Pulmonary artery endothelial cell (primary cell): ENCODE measurements around the gene RNU5B-1. TPM values are rescaled to one million over a fixed set of nuclear protein-coding genes. Genes with fewer than 3 reads are reported as not detected.

Source experiments
- DNase-seq: peaks from one replicate; pipeline ENCODE4 v3.0.0-alpha.2; 2011; ENCODE audit warnings: low read depth, low spot score
- total RNA-seq: library from RNA; depleted of rRNA; stranded (reverse); fragments of >200 nt; gene quantifications from 2 replicates; pipeline ENCODE4 v1.2.3, GENCODE V29; 2014

Gene RNU5B-1
- total RNA-seq: not detected in 2 replicates

DNA sequence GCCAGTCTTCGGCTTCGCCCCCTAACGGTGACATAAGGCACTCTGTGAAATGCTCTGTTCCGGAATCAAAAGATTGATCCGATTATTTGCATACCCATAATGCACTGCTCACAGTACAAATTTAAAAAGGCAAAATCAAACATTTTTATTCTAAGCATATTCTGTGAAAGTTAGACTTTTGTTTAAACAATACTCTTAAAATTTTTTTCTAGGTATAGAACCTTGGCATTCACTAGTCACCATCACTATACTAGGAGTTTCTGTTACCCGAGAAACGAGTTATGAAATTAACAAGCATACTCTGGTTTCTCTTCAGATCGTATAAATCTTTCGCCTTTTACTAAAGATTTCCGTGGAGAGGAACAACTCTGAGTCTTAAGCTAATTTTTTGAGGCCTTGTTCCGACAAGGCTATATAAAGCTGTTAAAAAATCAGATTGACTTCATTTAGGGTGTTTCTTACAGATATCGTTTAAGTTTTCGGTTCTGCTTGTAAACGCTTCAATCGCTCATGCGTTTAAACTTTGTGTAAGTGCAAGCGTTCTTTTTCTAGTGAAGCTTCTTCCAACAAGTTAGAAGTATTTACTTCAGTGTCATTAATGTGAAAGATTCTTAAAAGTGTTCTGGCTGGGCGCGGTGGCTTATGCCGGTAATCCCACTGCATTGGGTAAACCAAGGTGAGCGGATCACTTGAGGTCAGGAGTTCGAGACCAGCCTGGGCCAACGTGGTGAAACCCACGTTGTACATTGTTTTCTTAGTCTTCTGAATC is at the start of gene RNU5B-1:
Gene RNU5B-1, plus strand, starts transcription at position 297 of the 769 bp plus-strand sequence.
- peak; percentile 66 for DNase-seq

DNA sequence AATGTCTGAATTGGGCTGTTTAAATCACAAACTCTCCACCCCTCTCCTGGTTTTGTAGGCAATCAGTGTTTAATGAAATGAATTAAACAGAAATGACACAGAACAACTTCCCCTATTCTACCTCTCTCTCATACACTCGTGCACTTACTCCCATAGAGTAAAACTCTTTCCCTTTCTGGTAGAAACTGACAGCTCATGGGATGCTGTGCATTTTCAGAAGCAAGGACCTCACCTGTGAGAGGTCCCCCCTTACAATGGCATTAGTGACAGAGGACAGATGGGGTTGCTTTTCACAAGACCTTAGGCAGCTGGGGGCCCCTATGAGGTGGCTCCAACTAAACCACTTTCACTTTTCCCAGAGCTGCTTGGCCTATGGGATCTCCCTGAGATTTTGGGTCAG is 49.7 kb upstream of the RNU5B-1 start:
- no peak for DNase-seq

DNA sequence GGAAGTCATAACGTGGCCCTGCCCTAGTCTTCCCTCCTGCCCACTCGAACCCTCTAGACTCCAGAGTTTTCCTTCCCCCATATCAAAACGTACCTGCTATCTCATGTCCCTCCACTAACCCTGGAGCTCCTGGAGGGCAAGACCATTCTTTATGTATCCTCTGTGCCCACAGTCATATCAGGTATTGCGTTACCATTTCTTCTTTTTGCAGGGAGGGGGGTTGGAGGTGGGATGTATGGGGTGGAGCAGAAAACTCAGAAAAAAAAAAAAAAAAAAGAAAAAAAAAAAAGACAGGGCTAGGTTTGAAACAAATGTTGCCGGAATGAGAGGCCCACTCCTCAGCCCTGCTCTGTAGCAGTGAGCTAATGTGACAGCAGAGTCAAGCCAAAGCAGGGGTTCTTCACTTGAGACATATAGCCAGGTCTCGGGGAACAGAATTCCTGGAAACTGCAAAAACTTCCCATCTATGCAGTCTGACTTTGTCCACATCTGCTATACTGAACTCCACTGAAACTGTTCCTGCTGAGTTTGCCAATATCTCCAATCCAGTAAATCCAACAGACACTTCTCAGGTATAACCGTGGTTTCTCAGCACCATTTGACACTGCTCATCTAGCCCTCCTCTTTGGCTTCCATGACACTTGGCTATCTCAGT is 48.9 kb upstream of the RNU5B-1 start:
- no peak for DNase-seq

GRCh38 chr15:65258375-65259262 is 45.9 kb upstream of the RNU5B-1 start:
- DNase-seq: no peak

GRCh38 chr15:65259367-65259797 is 45.1 kb upstream of the RNU5B-1 start:
- no peak for DNase-seq

- DNase-seq: no peak
Measured at GRCh38 chr15:65260968-65261367, 43.5 kb upstream of the RNU5B-1 start.

DNA sequence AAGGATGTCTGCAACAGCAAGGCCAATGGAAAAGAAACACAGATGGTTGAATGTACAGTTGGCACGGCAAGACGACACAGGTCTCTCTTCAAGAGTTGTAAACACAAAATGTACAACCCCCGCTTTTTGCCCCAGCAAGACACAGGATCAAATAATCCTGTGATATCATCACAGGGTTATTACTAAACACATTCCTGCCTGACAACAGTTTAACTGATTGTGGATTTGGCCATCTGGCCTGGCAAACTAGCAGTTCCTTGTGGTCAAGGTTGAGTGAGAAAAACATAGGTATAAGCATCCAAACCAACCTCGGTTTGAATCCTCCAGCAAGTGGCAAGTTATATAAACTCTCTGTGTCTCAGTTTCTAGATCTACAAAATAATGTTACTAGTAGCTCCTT is 41.2 kb upstream of the RNU5B-1 start:
- no peak for DNase-seq

DNA sequence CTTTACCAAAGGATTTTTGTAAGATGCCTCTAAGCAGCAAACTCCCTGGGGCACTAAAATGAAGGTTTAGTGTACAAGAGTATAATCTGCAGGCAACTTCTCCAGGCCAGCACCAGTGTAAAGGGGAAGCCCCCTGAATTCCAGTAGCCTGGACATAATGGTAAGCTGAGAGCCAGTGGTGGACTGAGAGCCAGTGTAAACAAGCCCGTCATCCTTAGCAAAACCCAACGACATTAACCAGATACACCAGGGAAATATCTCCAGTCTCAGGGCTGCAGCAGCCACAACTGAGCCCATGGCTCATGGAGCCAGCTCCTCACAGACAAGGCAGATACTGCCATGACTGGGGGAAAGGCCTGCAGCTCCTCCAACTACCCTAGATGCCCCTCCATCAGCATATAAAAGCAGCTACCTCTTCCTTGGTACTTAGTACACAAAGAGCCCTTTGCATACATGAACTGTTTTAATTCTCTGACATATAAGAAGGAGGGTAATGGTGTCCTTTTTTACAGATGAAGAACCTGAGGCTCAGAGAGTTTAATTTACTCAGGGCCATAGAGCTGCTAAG is 39.5 kb upstream of the RNU5B-1 start:
- DNase-seq: no peak

GRCh38 chr15:65266469-65266868 is 38.0 kb upstream of the RNU5B-1 start:
- DNase-seq: no peak

DNA sequence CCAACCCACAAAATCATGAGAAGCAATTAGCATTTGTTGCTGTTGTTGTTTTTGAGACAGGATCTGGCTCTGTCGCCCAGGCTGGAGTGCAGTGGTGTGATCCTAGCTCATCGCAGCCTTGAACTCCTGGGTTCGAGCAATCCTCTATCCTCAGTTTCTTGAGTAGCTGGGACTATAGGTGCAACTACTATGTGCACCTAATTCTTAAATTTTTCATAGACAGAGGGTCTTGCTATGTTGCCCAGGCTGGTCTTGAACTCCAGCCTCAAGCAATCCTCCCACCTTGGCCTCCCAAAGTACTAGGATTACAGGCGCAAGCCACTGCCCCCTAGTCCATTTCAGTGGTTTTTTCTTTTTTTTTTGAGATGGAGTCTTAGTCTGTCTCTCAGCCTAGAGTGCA is 36.1 kb upstream of the RNU5B-1 start:
- DNase-seq: no peak

DNA sequence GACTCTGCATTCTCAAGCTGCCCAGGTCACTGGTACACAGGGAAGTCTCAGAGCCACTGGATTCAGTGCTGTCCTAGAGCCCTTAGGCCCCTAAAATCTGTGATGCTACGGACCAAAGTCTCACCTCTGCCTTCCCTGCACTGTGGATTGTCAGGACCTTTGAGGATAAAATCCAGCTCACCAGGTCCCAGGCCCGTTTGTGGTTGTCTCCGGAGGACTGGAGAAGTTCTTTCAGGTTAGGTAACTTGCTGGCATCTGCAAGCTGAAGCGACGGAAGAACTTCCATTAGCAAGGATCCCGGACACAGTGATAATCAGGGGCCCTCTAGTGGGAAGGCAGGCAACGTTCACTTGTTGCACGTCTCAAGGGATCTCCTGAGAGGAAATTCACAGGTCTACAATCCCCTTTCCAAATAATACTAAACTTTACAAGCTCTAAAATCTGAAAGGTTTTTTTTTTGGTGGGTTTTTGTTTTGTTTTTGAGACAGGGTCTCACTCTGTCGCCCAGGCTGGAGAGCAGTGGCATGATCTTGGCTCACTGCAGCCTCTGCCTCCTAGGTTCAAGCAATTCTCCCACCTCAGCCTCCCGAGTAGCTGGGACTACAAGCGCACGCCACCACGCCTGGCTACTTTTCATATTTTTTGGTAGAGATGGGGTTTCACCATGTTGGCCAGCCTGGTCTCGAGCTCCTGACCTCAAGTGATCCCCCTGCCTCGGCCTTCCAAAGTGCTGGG is 33.5 kb upstream of the RNU5B-1 start:
- peak; percentile 30 for DNase-seq

GRCh38 chr15:65275104-65275727 is 29.3 kb upstream of the RNU5B-1 start:
- DNase-seq: no peak

DNA sequence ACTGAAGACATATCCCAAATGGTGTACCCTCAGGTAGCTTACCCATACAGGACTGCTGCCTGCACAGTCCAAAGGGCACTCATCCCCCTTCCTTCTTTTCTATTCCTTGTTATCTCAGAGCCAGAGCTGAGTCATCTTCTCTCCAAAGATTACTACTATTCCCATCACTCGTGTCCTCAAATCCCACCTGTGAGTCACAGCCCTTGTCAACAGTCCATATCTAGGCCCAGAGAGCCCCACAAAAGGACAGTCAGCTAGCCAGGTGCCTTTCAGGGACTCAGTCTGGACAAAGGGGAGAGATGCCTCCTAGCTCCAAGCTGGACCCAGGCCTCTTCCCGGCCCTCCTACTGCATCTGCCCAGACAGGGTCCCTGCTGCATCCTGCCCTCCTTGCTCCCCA is 28.8 kb upstream of the RNU5B-1 start:
- no peak for DNase-seq

- no peak for DNase-seq
Measured at GRCh38 chr15:65277015-65277414, 27.5 kb upstream of the RNU5B-1 start.

GRCh38 chr15:65278480-65278879 is 26.0 kb upstream of the RNU5B-1 start:
- no peak for DNase-seq

DNA sequence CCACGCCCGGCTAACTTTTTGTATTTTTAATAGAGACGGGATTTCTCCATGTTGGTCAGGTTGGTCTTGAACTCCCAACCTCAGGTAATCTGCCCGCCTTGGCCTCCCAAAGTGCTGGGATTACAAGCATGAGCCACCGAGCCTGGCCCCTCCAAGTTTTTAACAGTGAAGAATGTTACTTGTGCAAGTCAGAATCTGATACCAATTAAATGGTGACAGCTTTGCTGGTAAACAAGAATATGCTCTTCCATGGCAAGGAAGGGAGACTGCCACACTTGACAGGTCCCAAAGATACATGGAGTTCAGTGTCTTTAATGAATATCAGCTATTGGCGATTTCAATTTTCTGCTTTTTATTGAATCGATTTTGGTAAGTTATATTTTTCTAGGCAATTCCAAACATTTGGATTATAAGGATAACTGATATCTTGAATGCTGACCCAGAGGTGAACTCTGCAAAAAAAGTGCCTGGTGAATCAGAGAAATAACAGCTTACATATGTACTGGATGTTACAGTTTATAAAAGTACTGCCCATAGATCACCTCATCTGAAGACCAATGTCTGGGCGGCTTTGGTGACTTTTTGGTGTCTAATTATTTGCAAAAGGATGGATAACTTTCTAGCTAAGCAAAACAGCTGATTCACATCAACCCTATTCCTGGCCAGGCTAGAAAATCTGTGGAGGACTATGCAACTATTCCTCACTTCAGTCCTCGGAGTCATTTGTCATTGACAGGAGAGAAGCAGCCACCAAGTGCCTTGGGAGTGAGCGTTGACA is 19.0 kb upstream of the RNU5B-1 start:
- DNase-seq: no peak

GRCh38 chr15:65286069-65286703 is 18.3 kb upstream of the RNU5B-1 start:
- no peak for DNase-seq

GRCh38 chr15:65286704-65287519 is 17.6 kb upstream of the RNU5B-1 start, which contains the start of gene PARP16:
Gene PARP16, minus strand, starts transcription at chr15:65286883. Its CDS starts 457 bp downstream, at chr15:65286426.
- DNase-seq: no peak
